Hematopoietic multipotent progenitor cell treated with erythropoietin and hydrocortisone succinate and interleukin-3 and kit ligand, for 4 days (in vitro differentiated cells): ENCODE results near the gene FBLN2.

Experiments
- DNase-seq: peaks from one replicate; pipeline ENCODE4 v3.0.0-alpha.2; 2015

Gene FBLN2

GRCh38 chr3:13610006-13610570 lies 61.2 kb downstream of the FBLN2 start:
- no peak for DNase-seq

GRCh38 chr3:13611221-13611620 lies 62.3 kb downstream of the FBLN2 start:
- DNase-seq = no peak

DNA sequence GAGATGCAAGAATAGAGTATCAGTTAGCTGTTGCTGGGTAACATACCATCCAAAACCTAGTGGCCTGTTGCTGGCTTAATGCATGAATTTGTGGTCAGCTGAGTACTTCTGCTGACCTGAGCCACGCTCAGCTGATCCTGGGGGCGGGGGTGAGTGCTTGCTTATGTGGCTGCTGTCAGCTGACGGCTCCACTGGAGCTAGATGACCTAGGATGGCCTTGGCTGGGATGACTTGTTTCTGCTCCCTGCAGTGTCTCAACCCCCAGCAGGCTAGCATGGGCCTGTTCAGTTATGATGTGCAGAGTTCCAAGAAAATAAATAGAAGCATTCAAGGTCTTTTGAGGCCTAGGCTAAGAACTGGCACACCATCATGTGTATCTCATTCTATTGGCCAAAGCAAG lies 63.9 kb downstream of the FBLN2 start:
- no peak for DNase-seq

DNA sequence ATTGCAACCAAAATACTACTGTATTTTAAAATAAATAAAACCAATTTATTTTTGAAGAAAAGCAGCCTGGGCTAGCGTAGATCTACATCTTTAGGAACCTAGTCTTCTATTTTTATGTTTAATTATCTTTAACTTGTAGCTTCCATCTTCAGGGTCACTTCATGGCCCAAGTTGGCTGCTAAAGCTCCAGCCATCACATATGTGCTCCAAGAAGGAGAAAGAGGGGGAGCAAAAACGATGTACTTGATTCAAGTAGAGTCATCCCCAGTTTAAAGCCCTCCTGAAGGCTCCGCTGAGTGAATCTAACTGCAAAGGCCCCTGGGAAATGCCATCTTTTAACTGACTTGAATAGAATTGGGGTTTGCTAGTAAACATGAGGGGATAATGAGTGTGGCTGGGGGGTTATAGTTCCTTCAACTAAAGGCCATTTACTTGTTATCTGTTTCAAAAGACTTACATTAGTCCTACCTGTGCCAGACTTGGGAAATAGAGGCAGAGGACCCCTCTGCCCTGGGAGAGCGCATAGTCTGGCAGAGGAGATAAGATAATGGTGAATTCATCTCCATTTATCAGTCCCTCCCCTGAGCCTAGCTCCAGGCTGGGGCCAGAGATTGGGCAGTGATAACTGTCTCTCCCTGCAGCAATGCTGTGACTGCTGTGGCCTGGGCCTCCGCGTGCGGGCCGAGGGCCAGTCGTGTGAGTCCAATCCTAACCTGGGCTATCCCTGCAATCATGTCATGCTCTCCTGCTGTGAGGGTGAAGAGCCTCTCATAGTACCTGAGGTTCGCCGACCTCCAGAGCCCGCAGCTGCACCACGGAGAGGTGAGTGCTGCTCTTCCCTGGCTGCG lies 64.6 kb downstream of the FBLN2 start:
- DNase-seq = no peak

- no peak for DNase-seq
These were observed 65.7 kb downstream of the FBLN2 start for GRCh38 chr3:13614607-13615006.

- no peak for DNase-seq
These were observed 66.1 kb downstream of the FBLN2 start for GRCh38 chr3:13615019-13615528.

DNA sequence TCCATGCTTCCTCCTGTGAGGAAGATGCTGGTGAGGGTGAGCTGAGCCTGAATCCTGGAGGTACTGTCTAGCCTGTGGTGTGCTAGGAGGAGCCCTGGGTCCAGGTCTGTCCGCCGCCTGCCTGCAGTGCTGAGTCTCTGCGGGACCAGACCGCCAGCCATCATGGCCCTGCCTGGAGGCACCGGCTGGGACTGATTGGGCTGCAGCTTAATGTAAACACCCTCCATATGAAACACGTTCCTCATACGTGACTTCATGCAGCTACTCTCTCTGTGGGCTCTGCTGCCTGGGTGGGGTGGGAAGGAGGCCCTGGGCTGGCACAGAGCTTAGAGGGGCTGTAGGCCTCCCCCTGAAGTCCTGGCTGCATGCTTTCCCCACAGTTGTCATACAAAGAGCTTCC lies 67.4 kb downstream of the FBLN2 start:
- no peak for DNase-seq

GRCh38 chr3:13617097-13617738 lies 68.3 kb downstream of the FBLN2 start:
- no peak for DNase-seq

DNA sequence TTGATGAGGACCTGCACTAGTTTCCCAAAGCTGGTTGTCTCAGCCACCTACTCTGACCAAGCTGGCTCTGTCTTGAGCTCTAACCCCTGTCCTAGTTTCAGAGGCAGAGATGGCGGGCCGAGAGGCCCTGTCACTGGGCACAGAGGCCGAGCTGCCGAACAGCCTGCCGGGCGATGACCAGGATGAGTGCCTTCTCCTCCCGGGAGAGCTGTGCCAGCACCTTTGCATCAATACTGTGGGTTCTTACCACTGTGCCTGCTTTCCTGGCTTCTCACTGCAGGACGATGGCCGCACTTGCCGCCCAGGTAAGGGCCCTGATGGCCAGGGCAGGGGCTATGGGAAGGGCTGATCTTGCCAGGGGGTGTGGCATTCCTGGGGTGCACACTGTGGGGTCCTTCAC lies 69.1 kb downstream of the FBLN2 start:
- no peak for DNase-seq

GRCh38 chr3:13618836-13619235 lies 69.9 kb downstream of the FBLN2 start:
- no peak for DNase-seq

GRCh38 chr3:13619661-13620230 lies 70.8 kb downstream of the FBLN2 start:
- DNase-seq = no peak

GRCh38 chr3:13620281-13620680 lies 71.4 kb downstream of the FBLN2 start:
- DNase-seq = no peak

DNA sequence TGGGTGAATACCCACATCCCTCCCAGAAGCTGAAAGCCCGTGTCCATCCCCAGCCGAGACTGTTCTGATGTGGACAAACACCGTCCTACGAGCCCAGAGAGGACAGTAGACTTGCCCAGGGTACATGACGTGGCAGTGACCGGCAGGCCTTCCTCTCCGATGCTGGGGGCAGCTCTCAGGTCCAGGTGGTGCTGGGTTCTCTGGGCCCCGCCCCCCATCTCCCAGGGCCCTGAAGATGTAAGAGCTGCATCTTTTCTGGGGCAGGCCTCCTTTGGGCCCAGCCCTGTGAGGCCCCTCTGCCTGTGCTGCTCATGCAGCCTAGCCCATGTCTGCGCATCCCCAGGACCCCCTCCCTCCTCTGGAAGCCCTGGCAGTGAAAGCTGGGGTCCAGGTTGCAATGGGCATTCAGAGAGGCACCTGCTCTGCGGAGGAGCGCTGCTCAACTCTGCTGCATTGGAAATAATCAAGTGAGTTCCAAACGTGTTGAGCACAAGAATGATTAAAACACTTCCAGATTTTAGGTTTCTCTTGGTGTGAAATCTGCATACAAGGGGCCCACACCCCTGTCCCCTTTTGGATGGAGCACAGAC lies 71.9 kb downstream of the FBLN2 start:
- DNase-seq = no peak

DNA sequence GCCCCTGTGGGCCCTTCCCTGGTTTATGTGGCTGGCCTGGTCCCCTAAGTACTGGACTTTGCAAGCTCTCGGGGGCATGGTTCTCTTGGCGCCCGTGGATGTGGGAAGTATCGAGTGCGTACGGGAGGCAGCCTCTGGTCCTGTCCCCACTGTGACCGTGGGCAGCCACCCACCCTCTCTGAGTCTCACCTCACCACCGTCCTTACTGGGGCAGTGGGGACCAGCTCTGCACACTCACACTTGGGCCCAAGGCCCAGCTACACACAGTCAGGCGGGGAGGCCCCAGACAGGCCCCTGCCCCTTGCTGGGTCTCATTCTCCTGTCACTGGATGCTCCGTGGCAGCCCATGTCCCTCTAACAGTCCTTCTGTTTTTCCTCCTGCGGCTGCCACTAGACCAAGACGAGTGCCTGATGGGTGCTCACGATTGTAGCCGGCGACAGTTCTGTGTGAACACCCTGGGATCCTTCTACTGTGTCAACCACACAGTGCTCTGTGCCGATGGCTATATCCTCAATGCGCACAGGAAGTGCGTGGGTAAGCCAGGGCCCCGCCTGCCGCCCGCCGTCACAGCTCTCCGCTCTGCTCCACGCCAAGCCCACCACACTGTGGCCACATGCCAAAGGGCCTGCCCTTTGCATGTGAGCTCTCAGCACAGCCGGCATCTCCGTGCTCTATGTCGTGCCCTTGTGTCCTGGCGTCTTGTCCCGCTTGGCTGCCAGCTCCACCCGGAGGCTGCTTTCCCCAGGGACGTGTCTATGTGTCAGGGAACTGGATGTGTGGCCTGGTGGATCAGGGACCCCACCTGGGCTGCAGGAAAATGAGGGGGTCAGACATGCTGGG lies 72.7 kb downstream of the FBLN2 start:
- peak; percentile 65 for DNase-seq

DNA sequence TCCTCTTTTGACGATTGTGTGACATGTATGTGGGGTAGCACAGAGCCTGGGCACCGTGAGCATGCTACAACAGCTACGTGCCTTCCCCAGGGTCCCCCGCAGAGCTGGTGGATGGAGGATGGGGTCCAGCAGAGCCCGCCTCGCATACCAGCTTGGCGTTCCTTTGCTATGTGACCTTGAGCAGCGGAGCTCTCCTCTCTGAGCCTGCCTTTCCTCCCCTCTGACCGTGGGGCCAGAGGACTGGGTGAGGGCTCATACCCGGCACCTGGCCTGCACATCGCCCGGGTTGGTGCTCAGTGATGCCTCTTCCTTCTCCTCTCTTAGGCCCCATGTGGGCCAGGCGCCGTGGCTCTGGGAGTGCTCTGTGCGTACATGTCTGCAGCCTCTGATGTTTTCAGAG lies 73.4 kb downstream of the FBLN2 start:
- DNase-seq = no peak

DNA sequence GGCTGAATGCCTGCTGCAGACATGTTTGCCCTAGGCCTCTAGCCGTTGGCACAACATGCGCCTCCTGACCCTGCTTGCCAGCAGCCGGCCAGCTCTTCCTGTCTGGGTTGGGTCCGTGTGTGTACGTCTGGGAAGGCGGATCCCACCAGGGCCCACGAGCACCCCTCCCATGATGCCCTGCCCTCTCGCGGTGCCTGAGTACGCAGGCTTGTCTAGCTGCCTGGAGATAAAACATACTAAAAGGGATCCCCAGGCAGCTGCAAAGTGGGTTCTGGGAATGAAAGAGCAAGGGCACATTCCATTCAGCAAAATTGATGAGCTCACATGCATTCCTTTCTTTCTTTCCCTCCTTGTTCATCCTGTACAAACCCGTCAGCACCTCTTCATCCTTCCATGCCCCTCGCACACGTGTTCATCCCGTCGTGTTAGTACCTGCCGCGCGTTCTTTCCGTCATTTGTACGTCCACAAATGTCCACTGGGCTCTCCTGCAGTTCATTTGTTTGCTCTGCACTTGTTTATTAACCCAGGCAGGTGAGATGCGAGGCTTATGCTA lies 74.3 kb downstream of the FBLN2 start:
- DNase-seq = peak; percentile 55

DNA sequence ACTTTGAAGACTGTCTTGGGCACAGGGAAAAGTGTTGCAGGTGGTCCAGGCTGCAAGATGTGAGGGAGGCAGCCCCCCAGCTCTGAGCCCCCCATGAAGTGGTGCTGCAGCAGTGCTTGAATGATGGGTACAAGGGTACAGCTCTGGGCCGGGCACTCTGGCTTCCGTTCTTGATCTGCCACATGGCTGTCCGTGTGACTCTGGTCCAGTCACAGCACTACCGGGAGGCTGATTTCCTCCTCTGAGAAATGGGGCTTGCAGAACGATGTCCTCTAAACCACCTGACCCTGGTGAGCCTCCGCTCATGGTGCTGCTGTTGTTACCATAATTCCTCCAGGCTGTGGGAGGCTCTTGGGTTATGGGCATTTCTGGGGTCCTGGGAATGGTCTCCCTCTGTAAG lies 75.1 kb downstream of the FBLN2 start:
- no peak for DNase-seq

GRCh38 chr3:13624671-13625125 lies 75.8 kb downstream of the FBLN2 start:
- no peak for DNase-seq

DNA sequence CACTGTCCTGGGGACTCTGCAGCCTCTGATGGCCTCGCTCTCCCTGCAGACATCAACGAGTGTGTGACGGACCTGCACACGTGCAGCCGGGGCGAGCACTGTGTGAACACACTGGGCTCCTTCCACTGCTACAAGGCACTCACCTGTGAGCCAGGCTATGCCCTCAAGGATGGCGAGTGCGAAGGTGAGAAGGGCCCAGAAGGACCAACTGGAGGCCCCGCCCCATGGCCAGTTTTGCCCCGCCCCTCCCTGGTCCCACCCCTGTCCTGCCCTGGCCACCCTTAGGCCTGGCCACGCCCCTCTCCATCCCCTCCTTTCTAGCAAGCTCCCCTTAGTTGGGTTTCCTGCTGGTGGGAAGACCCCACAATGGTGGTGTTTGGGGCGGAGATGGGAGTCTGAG lies 77.5 kb downstream of the FBLN2 start:
- DNase-seq = no peak

DNA sequence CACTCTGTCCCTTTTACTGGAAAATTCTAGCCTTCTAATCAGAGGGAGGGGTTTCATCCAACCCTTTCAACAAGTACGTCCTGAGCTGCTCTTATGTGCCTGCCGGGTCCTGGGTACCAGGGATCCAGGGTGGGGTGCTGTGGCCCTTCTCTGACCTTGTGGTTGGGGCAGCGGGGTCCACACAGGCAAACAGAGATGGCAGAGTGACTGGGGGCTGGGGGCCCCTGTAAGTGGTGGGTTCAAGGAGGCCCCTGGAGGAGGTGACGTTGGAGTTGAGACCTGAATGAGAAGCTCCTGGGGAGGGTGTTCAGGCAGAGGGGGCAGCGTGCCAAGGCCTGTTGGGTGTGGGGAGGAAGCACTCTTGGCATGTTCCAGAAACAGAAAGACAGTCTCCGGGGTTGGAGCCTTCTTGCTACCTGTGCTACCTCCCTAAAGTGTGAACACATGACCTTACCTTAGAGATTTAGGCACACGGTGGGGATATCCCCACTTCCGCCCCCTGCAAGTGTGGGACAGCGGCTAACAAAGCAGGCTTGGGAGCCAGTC lies 78.1 kb downstream of the FBLN2 start:
- DNase-seq = no peak

DNA sequence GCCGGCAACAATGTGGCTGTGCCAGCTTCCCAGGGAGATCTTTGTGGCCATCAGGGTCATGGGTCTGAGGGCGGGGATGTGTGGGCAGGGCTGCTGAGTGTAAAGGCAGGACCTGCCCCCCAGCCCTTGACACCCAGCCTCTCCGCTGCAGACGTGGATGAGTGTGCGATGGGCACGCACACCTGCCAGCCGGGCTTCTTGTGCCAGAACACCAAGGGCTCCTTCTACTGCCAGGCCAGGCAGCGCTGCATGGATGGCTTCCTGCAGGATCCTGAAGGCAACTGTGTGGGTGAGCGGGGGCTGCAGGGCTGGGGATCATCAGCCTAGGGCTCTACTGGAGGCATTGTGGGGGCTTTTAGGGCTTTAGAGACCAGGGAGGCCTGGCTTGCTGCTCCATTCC lies 78.8 kb downstream of the FBLN2 start:
- DNase-seq = no peak

DNA sequence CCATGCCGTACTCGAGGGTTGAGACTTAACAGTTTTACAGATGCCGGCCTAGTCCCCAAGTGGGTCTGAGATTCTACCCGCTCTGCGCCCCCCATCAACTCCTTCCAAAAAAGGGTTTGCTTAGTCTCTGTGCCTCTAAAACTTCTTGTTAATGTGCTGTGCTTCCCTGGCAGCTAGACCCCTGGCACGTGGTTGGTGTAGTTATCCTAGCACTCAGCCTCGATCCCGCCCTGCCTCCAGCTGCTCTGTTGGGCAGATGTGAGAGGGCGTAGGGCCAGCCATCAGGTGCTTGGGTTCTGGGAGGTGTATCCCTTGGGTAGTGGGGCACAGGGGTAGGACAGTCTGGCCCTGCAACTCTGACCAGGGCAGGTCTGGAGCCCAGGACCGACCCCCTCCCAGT lies 79.5 kb downstream of the FBLN2 start:
- no peak for DNase-seq
